ENCODE data around the gene ZNF76.

Gene ZNF76

GRCh38 chr6:35216412-35216732 lies 43.2 kb upstream of the ZNF76 start:
- H3K4me3 ChIP-seq (ENCODE audit: control insufficient read depth in 1 of 7, extremely low read depth in 1 of 7, insufficient read depth in 4 of 7, low read depth in 2 of 7, low read length in 6 of 7), result no peak overlapping the region
- no peaks in the 10 kb centered on the region for H3K36me3 ChIP-seq (ENCODE audit: control insufficient read depth in 4 of 4, insufficient read depth in 4 of 4, low read length in 3 of 4)
- CTCF ChIA-PET, result interaction anchor here (1.0 to 1.5 kb wide), 4 partner anchors 12 to 68 kb away, joined by 3 to 6 read pairs (median 4); no protein-coding TSS in a partner anchor
- WGBS (ENCODE audit: insufficient coverage), result 100% methylated on average over 1 of the region's 1 CpG
- DNase-seq, result no peak
- peaks cover 4 to 64% (median 31%) of the 10 kb centered on the region in 5 experiments for H3K27me3 ChIP-seq (replicated peaks in 2 of 5; ENCODE audit: control insufficient read depth in 4 of 5, insufficient read depth in 5 of 5, low read length in 4 of 5)
- H3K9me3 ChIP-seq (ENCODE audit: control extremely low read depth in 1 of 5, control insufficient read depth in 4 of 5, insufficient read depth in 2 of 5, low read depth in 1 of 5, low read length in 4 of 5), result no peaks in the 10 kb centered on the region
- H3K27ac ChIP-seq (ENCODE audit: insufficient read depth in 1 of 2, low read depth in 1 of 2, low read length in 2 of 2, poor library complexity in 1 of 2, severe bottlenecking in 2 of 2), result no peak overlapping the region
- POLR2A ChIA-PET, result no interaction called here
- H3K4me1 ChIP-seq (ENCODE audit: control extremely low read depth in 1 of 4, control insufficient read depth in 4 of 4, insufficient read depth in 4 of 4, low read length in 3 of 4), result peaks cover 0 to 21% (median 18%) of the 10 kb centered on the region in 4 experiments

- Histone ChIP-seq H3K4me3 (ENCODE audit: control insufficient read depth in 1 of 7, extremely low read depth in 1 of 7, insufficient read depth in 4 of 7, low read depth in 2 of 7, low read length in 6 of 7) (no peak overlapping the region), H3K27ac (ENCODE audit: insufficient read depth in 1 of 2, low read depth in 1 of 2, low read length in 2 of 2, poor library complexity in 1 of 2, severe bottlenecking in 2 of 2) (no peak overlapping the region), H3K9me3 (ENCODE audit: control extremely low read depth in 1 of 5, control insufficient read depth in 4 of 5, insufficient read depth in 2 of 5, low read depth in 1 of 5, low read length in 4 of 5) (no peaks in the 10 kb centered on the region), H3K36me3 (ENCODE audit: control insufficient read depth in 4 of 4, insufficient read depth in 4 of 4, low read length in 3 of 4) (no peaks in the 10 kb centered on the region), H3K27me3 (replicated peaks in 2 of 5; ENCODE audit: control insufficient read depth in 4 of 5, insufficient read depth in 5 of 5, low read length in 4 of 5) (peaks cover 4 to 57% (median 24%) of the 10 kb centered on the region in 5 experiments), H3K4me1 (ENCODE audit: control extremely low read depth in 1 of 4, control insufficient read depth in 4 of 4, insufficient read depth in 4 of 4, low read length in 3 of 4) (peaks cover 0 to 21% (median 18%) of the 10 kb centered on the region in 4 experiments)
- CTCF ChIA-PET, result interaction anchor here (3.5 kb wide), 1 partner anchor 9 kb away, joined by 11 read pairs; no protein-coding TSS in a partner anchor
- WGBS (ENCODE audit: insufficient coverage), result 78% methylated on average over 11 of the region's 17 CpGs
- no peak for DNase-seq
- POLR2A ChIA-PET, result no interaction called here
These were observed 42.4 kb upstream of the ZNF76 start for GRCh38 chr6:35216851-35217811.

GRCh38 chr6:35218021-35218420 lies 41.5 kb upstream of the ZNF76 start:
- H3K36me3 ChIP-seq (ENCODE audit: control insufficient read depth in 4 of 4, insufficient read depth in 4 of 4, low read length in 3 of 4), result no peaks in the 10 kb centered on the region
- H3K27me3 ChIP-seq (replicated peaks in 2 of 5; ENCODE audit: control insufficient read depth in 4 of 5, insufficient read depth in 5 of 5, low read length in 4 of 5), result peaks cover 4 to 48% (median 21%) of the 10 kb centered on the region in 5 experiments
- no peaks in the 10 kb centered on the region for H3K9me3 ChIP-seq (ENCODE audit: control extremely low read depth in 1 of 5, control insufficient read depth in 4 of 5, insufficient read depth in 2 of 5, low read depth in 1 of 5, low read length in 4 of 5)
- H3K27ac ChIP-seq (ENCODE audit: insufficient read depth in 1 of 2, low read depth in 1 of 2, low read length in 2 of 2, poor library complexity in 1 of 2, severe bottlenecking in 2 of 2), result no peak overlapping the region
- DNase-seq, result peak in 2 of 3 donors; percentile 17 to 37
- ChIA-PET CTCF (interaction anchor here (1.2 to 3.5 kb wide), 3 partner anchors 10 to 31 kb away, joined by 3 to 11 read pairs (median 8); no protein-coding TSS in a partner anchor), POLR2A (no interaction called here)
- 51% methylated on average over 4 of the region's 4 CpGs for WGBS (ENCODE audit: insufficient coverage)
- H3K4me3 ChIP-seq (ENCODE audit: control insufficient read depth in 1 of 7, extremely low read depth in 1 of 7, insufficient read depth in 4 of 7, low read depth in 2 of 7, low read length in 6 of 7), result no peak overlapping the region
- H3K4me1 ChIP-seq (ENCODE audit: control extremely low read depth in 1 of 4, control insufficient read depth in 4 of 4, insufficient read depth in 4 of 4, low read length in 3 of 4), result peaks cover 0 to 21% (median 18%) of the 10 kb centered on the region in 4 experiments

GRCh38 chr6:35218456-35218855 lies 41.1 kb upstream of the ZNF76 start:
- no peak overlapping the region for H3K4me3 ChIP-seq (ENCODE audit: control insufficient read depth in 1 of 7, extremely low read depth in 1 of 7, insufficient read depth in 4 of 7, low read depth in 2 of 7, low read length in 6 of 7)
- H3K36me3 ChIP-seq (ENCODE audit: control insufficient read depth in 4 of 4, insufficient read depth in 4 of 4, low read length in 3 of 4), result no peaks in the 10 kb centered on the region
- 100% methylated on average over 2 of the region's 4 CpGs for WGBS (ENCODE audit: insufficient coverage)
- ChIA-PET POLR2A (no interaction called here), CTCF (interaction anchor here (1.2 to 3.5 kb wide), 4 partner anchors 11 to 30 kb away, joined by 3 to 11 read pairs (median 8); no protein-coding TSS in a partner anchor)
- DNase-seq, result no peak
- no peak overlapping the region for H3K27ac ChIP-seq (ENCODE audit: insufficient read depth in 1 of 2, low read depth in 1 of 2, low read length in 2 of 2, poor library complexity in 1 of 2, severe bottlenecking in 2 of 2)
- peaks cover 0 to 19% (median 13%) of the 10 kb centered on the region in 4 experiments for H3K4me1 ChIP-seq (ENCODE audit: control extremely low read depth in 1 of 4, control insufficient read depth in 4 of 4, insufficient read depth in 4 of 4, low read length in 3 of 4)
- H3K27me3 ChIP-seq (replicated peaks in 2 of 5; ENCODE audit: control insufficient read depth in 4 of 5, insufficient read depth in 5 of 5, low read length in 4 of 5), result peaks cover 4 to 43% (median 19%) of the 10 kb centered on the region in 5 experiments
- H3K9me3 ChIP-seq (ENCODE audit: control extremely low read depth in 1 of 5, control insufficient read depth in 4 of 5, insufficient read depth in 2 of 5, low read depth in 1 of 5, low read length in 4 of 5), result no peaks in the 10 kb centered on the region

GRCh38 chr6:35219683-35220326 lies 39.7 kb upstream of the ZNF76 start:
- POLR2A ChIA-PET, result no interaction called here
- Histone ChIP-seq H3K27me3 (replicated peaks in 2 of 5; ENCODE audit: control insufficient read depth in 4 of 5, insufficient read depth in 5 of 5, low read length in 4 of 5) (peaks cover 1 to 30% (median 13%) of the 10 kb centered on the region in 5 experiments), H3K4me1 (ENCODE audit: control extremely low read depth in 1 of 4, control insufficient read depth in 4 of 4, insufficient read depth in 4 of 4, low read length in 3 of 4) (peaks cover 0 to 7% (median 3%) of the 10 kb centered on the region in 4 experiments), H3K27ac (ENCODE audit: insufficient read depth in 1 of 2, low read depth in 1 of 2, low read length in 2 of 2, poor library complexity in 1 of 2, severe bottlenecking in 2 of 2) (no peak overlapping the region), H3K36me3 (ENCODE audit: control insufficient read depth in 4 of 4, insufficient read depth in 4 of 4, low read length in 3 of 4) (no peaks in the 10 kb centered on the region), H3K9me3 (ENCODE audit: control extremely low read depth in 1 of 5, control insufficient read depth in 4 of 5, insufficient read depth in 2 of 5, low read depth in 1 of 5, low read length in 4 of 5) (no peaks in the 10 kb centered on the region), H3K4me3 (ENCODE audit: control insufficient read depth in 1 of 7, extremely low read depth in 1 of 7, insufficient read depth in 4 of 7, low read depth in 2 of 7, low read length in 6 of 7) (no peak overlapping the region)
- no peak for DNase-seq
- WGBS (ENCODE audit: insufficient coverage), result 93% methylated on average over 4 of the region's 4 CpGs
- CTCF ChIA-PET, result interaction anchor here (1.7 to 3.5 kb wide), 4 partner anchors 10 to 21 kb away, joined by 4 to 11 read pairs (median 8); no protein-coding TSS in a partner anchor

GRCh38 chr6:35220711-35221110 lies 38.8 kb upstream of the ZNF76 start:
- ChIA-PET POLR2A (no interaction called here), CTCF (interaction anchor here (1.7 to 3.5 kb wide), 2 partner anchors 11 to 13 kb away, joined by 4 to 11 read pairs; no protein-coding TSS in a partner anchor)
- peaks cover 0 to 21% (median 5%) of the 10 kb centered on the region in 5 experiments for H3K27me3 ChIP-seq (replicated peaks in 2 of 5; ENCODE audit: control insufficient read depth in 4 of 5, insufficient read depth in 5 of 5, low read length in 4 of 5)
- no CpG with 5 or more reads among the region's 1 CpG for WGBS (ENCODE audit: insufficient coverage)
- H3K27ac ChIP-seq (ENCODE audit: insufficient read depth in 1 of 2, low read depth in 1 of 2, low read length in 2 of 2, poor library complexity in 1 of 2, severe bottlenecking in 2 of 2), result no peak overlapping the region
- no peak for DNase-seq
- no peaks in the 10 kb centered on the region for H3K9me3 ChIP-seq (ENCODE audit: control extremely low read depth in 1 of 5, control insufficient read depth in 4 of 5, insufficient read depth in 2 of 5, low read depth in 1 of 5, low read length in 4 of 5)
- peaks cover 0 to 7% (median 3%) of the 10 kb centered on the region in 4 experiments for H3K4me1 ChIP-seq (ENCODE audit: control extremely low read depth in 1 of 4, control insufficient read depth in 4 of 4, insufficient read depth in 4 of 4, low read length in 3 of 4)
- no peaks in the 10 kb centered on the region for H3K36me3 ChIP-seq (ENCODE audit: control insufficient read depth in 4 of 4, insufficient read depth in 4 of 4, low read length in 3 of 4)
- no peak overlapping the region for H3K4me3 ChIP-seq (ENCODE audit: control insufficient read depth in 1 of 7, extremely low read depth in 1 of 7, insufficient read depth in 4 of 7, low read depth in 2 of 7, low read length in 6 of 7)
